GM21526 (cell line): ENCODE data around the gene PLXNA4.
"Not testable (repeated sequence)": the region's sequence is repeated elsewhere in the genome, so short reads cannot be mapped to it uniquely, and the experiment has no call there.

Experiments used
- ATAC-seq: cut with Tn5 transposase; IDR thresholded peaks from one replicate; pipeline ENCODE4 v1.9.1; 2021; ENCODE audit warnings: moderate library complexity; ENCODE audit not compliant: unreplicated experiment, low FRiP score

Gene PLXNA4

DNA sequence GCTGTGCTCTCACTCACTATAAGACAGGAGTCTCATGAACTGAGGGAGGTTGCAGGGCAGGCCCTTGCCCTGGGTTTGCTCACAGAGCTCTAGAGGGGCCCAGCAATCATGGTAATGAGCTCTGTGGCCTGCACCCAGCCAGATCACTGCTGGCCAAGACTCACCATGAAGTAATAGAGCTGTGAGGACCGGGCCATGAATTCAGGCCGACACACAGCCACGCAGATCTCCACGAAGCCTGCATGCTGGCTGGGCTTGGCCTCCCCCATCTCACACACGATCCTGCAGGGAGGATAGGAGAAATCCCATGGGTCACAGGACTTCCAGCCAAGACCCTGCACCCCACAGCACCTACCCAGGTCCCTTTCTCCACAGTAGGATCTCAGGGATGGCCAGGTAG is 382.4 kb downstream of the PLXNA4 start:
- ATAC-seq = no peak

DNA sequence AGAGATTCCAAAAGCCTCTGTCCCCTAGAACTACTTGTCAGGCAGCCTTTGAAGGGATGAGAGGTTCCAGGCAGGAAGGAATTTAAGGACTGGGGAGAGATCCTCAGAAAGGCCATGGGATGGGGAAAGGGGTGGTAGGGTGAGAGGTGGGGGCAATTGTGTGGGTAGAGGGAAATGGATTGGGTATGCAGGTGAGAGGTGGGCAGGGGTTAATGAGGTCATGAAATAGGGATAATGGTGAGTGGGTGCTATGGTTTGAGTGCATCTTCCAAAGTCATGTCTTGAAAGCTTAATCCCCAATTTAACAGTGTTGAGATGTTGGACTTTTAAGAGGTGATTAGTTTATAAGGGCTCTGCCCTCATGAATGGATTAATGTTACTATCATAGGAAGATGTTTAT is 383.5 kb downstream of the PLXNA4 start:
- no peak for ATAC-seq

DNA sequence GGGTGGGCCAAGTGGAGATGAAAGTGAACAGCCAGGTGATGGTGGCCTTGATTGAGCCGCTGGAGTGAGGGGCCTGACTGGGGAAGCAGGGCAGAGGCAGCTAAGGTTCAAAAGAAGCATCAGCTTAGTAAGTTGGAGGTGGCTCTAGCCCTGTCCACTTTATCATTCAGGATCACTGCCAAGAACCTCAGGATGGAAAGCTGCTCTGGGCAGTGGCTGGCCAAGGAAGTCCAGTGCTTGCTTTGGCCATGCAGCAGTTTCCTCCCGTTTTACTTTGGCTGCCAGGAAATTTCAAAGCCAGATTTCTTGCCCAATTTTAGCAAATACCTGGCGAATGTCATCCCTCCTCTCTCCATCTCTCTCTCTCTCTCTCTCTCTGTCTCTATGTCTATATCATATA is 384.9 kb downstream of the PLXNA4 start:
- ATAC-seq = no peak

DNA sequence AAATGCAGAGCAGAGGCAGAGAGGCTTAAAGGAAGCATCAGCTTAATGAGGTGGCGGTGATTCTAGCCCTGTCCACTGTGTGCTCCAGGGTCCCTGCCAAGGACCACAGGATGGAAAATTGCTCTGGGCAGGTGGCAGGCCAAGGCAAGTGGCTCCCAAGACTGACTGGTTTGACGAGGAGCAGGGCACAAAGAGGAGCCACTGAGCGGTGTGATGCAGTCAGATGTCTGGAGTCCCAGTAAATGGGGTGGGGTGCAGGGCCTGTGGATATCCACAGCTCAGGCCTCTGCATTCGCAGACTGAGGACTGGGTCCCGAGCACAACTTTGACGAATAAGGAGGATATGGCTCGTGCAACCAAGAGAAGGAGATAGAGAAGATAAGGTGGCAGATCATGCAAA is 385.6 kb downstream of the PLXNA4 start:
- no peak for ATAC-seq

DNA sequence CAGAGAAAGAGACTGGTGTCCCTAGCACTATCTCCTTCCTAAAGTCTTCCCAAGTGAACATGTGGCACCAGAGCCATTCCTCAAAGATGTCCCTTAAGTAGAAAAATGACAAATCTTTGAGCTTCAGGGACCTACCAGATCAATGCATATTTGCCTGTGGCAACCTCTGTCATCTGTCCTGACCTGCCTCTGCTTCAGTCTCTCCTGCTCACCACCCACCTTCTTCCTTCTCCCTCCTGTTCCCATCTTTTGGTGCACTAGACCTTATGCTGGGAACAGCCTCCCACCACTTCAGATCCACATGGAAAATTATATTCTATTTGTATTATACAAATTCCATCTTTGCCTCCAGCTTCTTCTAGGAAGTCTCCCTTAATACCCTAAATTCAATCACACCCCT is 386.4 kb downstream of the PLXNA4 start:
- ATAC-seq = no peak

DNA sequence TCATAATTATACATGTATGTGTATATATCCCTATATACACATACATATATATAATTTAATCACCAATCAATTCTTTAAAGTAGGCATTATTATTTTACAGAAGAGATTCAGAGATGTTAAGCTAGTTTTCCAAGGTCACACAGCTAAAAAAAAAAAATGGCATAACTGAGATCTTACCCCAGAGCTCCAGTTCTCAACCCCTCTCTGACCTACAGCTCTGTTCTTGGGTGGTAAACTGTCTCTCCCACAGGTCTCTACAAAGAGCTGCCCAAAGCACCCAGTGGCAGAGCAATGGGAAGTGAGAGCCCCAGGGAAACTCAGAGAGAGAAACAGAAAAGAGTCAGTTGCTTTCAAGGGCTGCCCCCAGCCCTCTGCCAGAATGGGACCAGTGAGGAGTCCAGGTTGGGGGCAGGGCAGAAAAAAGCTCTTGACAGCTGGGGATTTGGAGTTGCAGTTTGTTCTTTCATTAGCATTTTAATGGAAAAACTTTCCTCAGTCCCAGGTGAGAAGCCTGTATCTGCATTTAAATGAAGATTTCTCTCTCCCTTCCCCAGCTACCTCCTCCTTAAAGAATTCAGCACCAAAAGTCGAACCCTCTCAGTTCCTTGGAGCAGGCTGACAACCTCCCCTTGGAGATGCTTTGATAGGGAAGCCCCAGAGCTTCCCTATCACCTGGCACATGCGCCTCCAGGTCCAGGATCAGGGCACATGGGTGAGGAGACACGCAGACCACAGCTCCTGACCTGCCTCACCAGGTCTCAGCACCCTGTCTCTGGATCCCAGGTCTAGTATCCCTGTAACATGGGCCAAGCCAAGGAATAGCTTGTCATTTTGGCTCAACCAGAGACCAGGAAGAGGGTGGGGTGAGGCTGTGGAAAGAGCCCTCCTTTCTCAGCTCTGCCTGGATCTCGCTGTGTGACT is 388.1 kb downstream of the PLXNA4 start:
- no peak for ATAC-seq

DNA sequence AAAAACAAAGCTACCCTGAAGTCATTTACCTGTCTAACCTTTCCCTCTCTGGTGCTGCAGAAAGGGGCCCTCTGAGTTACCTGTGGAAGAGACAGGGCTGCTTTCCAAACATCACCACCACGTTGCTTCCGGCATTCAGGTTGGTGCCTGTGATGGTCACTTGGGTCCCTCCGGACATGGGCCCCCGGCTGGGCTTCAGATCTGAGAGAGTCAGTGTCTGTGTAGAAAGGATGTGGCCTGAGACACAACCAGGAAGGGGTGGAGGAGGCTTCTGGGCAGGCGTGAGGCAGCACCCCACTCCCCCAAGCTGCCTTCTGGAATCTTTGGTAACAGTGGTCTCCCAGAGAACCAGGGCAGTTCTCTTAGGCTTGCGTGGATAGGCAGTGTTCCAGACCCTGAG is 388.9 kb downstream of the PLXNA4 start:
- no peak for ATAC-seq

DNA sequence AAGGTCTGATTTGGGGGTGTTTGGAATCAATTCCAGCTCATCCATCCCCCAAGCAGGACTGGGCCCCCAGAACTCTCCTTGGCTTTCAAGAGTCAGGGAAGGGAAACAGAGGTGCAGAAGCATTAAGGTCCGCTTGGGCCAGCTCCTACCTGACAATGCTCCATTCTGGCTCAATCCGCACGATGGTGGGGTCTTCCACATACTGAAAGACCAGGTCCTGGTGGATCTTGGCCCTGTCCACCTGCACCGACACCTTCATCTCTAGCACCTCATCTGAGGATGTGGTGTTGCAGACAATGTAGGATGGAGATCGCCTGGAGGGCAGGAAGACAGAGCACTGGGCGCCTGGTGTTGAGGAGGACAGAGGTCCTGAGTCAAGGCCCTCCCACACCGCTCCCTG is 391.1 kb downstream of the PLXNA4 start:
- ATAC-seq = no peak

DNA sequence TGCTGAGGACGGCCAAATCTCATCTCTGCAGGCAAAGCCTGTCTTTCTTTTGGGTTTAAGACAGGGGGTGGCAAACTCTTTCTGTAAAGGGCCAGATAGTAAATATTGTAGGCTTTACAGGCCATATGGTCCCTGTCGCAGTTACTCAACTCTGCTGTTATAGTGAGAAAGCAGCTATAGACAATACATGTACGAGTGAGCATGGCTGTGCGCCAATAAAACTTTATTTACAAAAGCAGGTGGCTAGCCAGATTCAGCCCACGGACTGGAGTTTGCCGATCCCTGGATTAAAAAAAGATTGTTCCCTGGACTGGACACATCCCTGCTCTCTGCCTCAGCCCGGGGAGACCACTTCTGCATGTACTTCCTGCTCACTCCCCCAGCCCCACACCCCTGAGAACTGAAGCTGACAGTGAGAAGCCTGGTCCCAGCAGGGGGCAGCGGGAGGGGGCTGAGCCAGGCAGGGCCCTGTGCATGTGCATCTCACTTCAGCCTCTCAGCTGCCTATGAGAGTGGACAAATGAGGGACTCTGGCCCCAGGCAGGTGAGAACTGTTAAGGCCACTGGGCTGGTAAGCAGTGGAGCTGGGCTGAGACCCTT is 392.4 kb downstream of the PLXNA4 start:
- no peak for ATAC-seq

DNA sequence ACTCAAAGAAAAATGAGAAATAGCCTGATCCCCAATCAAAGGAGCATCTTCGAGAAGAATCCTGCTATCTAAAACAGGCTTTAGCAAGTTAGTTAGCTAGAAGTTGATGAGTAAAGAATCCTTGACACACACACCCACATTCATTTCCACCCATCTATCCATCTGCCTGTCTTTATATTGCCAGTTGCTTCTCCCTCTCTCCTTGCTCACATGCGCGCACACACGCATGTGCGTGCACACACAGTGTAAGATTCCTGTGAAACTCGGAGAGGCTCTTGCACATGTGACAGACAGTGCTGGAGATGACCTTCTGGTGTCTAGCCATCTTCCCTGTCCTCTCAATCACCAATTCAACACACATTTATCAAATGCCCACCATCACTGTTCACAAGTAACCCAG is 393.3 kb downstream of the PLXNA4 start:
- no peak for ATAC-seq

DNA sequence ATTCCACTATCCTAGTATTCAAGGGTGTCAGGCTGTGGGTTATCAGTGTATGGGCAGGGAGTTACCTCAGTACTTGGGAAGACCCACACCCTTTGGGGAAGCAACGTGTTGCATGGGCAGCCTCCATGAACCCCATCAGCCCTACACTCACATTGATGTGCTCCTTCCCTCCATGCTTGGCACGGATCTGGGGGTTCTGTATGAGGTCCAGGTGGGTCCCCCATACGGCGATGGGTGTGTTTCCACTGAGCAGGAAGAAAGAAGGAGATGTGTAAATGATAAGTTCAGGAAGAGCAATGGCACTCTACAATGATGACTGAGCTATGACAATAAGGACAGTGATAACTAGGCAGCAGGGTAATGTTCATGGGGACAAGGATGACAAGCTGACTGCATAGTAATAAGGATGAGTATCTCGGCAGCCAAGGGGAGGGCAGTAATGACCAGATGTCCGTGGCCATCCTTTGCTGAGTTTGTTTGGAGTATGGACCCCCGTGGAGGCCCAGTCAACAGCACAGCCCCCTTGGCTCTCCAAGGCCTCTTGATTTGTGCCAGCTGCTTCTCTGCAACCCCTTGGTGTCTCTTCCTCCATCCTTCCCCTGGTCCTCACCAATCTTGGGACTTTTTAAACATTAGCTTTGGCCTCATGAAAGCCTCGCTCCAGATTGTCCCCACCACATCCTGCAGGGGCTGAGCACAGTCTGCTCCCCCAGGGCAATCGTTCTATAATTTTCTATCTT is 394.2 kb downstream of the PLXNA4 start:
- ATAC-seq = no peak

DNA sequence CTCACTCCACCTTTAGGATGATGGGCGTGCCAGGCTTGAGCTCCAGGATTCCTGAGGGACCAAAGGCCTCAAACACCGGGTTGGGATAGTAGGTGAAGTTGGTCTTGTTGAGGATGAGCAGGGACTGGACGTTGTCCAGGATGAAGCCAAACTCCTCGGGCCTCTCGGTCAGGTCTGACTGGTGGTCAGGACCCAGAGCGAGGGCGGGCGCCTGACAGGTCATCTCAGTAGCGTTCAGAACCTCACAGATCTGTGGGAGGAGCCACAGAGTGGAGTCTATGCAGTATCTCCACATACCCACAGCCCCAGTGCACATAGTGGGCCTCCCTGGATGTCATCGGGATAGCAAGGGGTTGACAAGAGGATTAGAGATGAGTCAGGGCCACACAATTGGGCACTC is 394.9 kb downstream of the PLXNA4 start:
- no peak for ATAC-seq

DNA sequence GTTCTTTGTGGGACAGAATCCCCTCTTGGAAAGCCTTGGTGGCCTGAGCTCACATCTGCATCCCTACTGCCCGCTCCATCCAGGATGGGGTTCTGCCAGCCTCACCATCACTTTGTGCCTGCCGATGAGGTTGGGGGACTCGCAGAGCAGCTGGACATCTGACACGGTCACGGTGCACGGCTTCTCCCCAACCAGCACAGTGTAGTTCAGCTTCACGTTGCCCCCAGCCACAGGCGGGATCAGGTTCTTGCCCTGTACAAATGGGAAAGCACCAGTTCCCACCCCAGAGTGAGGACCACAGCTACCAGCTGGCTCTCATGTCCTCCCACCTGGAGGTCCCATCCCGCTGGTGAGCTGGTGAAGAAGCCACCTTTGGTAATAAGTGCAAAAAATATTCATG is 395.8 kb downstream of the PLXNA4 start:
- ATAC-seq = no peak

DNA sequence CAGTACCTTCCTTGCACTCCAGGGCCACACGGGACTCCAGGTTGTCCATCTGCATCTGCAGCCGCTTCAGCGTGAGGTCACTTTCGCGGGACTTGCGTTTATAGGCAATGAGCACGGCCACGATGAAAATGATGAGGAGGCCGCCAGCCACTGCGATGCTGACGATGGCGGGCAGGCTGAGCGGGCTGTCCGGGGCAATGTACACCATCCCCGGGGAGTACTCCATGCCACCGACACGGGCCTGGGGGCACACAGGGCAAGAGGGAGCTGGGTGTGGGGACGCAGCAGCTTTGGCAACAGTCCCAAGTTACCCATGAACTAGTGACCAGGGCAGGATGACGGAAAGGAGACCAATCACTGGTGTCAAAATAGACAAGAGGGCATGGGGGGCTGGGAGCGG is 396.6 kb downstream of the PLXNA4 start:
- no peak for ATAC-seq

DNA sequence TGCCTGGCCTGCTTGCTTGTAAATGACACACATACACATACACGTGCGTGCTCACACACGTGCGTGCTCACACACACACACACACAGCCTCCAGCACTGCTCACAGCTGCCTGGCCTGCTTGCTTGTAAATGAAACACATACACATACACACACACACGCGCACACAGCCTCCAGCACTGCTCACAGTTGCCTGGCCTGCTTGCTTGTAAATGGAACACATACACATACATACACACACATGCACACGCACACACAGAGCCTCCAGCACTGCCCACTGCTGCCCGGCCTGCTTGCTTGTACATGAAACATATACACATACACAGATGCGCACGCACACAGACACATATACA is 397.2 kb downstream of the PLXNA4 start:
- ATAC-seq = no peak

DNA sequence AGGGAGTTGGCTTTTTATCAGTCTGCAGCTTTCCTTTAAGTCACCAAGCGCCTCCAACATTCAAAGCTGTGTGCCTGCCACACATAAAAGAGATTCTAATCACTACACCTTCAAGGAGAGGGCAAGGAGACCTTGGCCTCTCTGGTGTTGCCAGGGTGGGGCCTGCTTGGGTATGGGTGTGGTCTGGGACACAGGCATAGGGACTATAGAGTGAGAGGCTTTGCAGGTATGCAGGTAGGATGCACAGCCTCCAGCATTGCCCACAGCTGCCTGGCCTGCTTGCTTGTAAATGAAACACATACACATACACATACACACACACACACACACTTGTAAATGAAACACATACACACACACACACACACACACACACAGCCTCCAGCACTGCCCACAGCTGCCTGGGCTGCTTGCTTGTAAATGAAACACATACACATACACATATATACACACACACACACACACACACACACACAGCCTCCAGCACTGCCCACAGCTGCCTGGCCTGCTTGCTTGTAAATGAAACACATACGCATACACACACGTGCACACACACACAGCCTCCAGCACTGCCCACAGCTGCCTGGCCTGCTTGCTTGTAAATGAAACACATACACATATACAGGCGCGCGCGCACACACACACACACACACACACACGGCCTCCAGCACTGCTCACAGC is 397.7 kb downstream of the PLXNA4 start:
- not testable (repeated sequence) for ATAC-seq

DNA sequence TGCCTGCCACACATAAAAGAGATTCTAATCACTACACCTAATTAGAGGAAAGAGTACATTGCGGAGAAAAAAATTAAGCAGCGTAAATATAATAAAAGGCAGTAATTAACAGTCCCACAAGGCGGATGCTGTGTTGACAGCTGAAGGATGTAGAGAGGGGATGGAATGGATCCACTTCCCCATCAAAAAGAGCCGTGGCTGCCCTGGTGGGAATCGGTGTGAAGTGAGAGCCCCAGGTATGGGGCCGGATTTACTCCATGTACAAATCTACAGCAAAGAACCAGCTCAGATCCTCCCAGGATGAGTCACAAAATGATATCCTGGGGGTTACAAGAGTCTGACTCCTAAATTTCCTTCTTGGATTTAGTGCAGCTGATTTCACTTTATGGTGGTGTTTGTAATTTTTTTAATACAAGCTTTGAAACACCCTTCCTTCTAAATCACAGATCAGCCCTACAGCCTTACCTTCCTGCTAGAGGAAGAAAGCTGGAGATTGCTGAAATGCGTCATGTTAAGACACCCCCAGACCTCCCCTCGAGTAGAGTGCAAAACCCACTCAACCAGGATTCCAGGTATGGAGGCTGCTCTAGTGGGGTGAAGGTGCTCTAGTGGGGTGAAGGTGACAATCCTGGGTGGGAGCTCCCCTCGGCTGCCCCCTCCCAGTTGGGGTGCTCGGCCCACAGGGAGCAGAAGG is 398.4 kb downstream of the PLXNA4 start:
- no peak for ATAC-seq

DNA sequence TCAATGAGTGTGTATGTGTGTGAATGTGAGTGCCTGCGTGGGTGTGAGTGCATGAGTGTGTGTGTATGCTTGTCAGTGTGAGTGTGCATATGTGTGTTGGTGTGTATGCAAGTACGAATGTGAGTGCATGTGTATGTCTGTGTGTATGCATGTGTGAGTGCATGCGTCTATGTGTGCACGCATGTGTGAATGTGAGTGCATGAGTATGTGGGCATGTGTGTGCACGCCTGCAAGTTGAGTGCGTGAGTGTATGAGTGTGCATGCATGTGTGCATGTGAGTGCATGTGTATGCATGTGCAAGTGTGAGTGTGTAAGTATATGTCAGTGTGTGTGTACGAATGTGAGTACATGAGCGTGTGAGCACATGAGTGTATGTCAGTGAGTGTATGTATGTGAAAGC is 399.6 kb downstream of the PLXNA4 start:
- ATAC-seq = no peak

DNA sequence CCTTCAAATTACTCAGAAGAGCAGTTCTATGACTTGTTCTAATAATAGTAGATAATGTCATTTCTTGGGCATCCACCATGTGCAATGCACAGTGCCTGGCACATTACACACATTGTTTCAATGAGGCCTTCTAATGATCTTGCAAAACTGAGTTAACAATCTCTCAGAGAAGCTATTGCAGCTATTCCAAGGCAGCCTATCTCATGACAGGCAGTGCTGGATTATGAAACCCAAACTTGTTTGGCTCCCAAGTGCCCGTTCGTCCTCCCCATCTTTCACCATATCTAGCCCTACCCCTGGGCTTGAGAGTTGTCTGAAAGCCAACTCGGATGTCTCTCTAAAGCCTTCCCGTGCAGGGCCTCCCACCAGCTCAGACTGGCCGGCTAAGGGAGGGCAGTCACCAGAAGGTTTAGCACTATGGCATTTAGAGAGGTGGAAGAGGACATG is 405.1 kb downstream of the PLXNA4 start:
- ATAC-seq = no peak

DNA sequence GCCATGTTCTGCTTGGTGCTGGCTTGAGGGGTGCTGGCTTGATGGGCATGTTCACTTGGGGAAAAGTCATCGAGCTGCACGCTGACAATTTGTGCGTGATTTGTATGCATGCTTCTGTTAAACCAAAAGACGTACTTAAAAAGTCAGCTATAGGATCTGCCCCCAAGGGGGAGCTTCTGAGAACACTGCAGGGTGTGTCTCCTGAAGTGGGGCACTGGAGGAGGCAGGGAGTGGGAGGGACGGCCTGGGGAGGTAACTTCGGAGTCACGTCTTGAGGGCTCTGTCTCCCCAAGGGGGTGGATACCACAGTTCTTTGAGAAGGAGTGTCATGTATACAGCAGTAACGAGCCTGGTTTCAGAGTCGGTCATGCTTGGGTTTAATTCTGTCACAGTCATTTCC is 406.5 kb downstream of the PLXNA4 start:
- ATAC-seq = no peak
